Measurements from ENCODE around the gene CARNS1.

- TF ChIP-seq CTCF (conservative IDR thresholded peaks at IDR 0.05) (no peak), ZFX (IDR thresholded peaks at IDR 0.05) (no peak)
Observed at GRCh38 chr11:67449116-67449844, 33.8 kb downstream of the CARNS1 start.
